ENCODE measurements around the gene RAD9A. TPM values are rescaled to one million over a fixed set of nuclear protein-coding genes. Genes with fewer than 3 reads are reported as not detected.
A peak's percentile ranks its signal among the peaks of the same experiment; 100 is the strongest.

Gene RAD9A
- total and polyA plus RNA-seq, 9 of the 15 experiments (the other 6 are each of a cell fraction or from before 2014, with no cell fraction given): 1.4 to 41.2 (median 16.1) TPM

DNA sequence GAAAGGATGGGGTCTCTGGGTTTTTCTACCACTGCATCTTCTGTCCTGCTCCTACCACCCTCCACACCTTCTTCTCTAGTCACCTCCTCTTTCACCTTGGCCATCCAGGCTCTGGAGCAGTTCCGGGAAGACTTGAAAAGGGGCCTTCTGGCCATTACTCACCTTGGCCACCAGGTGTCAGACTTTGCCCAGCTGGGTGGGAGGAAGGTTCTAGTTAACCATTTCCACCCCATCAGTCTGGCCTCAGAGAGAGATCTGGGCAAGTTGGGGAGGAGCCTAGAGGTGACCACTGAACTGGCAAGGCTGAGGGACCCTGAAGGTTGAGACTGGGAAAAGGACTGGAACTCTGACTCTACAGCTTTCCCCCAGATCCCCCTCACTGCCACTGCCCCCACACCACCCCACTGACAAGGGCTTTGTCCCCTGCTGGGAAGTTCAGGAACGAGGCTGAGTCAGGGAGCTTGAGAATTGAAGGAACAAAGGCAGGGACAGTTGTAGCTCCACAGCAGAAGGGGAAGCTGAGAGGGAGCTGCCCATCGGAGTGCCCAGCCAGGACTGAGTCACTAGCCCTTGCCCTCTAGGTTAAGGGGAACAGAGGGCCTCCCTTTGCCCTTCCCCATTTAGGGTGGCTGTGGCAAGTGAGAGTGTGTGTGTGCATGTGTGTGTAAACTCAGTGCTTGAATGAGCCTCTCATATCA, 34.8 kb upstream of the RAD9A start (continued):
- TF ChIP-seq, protein P1, sequence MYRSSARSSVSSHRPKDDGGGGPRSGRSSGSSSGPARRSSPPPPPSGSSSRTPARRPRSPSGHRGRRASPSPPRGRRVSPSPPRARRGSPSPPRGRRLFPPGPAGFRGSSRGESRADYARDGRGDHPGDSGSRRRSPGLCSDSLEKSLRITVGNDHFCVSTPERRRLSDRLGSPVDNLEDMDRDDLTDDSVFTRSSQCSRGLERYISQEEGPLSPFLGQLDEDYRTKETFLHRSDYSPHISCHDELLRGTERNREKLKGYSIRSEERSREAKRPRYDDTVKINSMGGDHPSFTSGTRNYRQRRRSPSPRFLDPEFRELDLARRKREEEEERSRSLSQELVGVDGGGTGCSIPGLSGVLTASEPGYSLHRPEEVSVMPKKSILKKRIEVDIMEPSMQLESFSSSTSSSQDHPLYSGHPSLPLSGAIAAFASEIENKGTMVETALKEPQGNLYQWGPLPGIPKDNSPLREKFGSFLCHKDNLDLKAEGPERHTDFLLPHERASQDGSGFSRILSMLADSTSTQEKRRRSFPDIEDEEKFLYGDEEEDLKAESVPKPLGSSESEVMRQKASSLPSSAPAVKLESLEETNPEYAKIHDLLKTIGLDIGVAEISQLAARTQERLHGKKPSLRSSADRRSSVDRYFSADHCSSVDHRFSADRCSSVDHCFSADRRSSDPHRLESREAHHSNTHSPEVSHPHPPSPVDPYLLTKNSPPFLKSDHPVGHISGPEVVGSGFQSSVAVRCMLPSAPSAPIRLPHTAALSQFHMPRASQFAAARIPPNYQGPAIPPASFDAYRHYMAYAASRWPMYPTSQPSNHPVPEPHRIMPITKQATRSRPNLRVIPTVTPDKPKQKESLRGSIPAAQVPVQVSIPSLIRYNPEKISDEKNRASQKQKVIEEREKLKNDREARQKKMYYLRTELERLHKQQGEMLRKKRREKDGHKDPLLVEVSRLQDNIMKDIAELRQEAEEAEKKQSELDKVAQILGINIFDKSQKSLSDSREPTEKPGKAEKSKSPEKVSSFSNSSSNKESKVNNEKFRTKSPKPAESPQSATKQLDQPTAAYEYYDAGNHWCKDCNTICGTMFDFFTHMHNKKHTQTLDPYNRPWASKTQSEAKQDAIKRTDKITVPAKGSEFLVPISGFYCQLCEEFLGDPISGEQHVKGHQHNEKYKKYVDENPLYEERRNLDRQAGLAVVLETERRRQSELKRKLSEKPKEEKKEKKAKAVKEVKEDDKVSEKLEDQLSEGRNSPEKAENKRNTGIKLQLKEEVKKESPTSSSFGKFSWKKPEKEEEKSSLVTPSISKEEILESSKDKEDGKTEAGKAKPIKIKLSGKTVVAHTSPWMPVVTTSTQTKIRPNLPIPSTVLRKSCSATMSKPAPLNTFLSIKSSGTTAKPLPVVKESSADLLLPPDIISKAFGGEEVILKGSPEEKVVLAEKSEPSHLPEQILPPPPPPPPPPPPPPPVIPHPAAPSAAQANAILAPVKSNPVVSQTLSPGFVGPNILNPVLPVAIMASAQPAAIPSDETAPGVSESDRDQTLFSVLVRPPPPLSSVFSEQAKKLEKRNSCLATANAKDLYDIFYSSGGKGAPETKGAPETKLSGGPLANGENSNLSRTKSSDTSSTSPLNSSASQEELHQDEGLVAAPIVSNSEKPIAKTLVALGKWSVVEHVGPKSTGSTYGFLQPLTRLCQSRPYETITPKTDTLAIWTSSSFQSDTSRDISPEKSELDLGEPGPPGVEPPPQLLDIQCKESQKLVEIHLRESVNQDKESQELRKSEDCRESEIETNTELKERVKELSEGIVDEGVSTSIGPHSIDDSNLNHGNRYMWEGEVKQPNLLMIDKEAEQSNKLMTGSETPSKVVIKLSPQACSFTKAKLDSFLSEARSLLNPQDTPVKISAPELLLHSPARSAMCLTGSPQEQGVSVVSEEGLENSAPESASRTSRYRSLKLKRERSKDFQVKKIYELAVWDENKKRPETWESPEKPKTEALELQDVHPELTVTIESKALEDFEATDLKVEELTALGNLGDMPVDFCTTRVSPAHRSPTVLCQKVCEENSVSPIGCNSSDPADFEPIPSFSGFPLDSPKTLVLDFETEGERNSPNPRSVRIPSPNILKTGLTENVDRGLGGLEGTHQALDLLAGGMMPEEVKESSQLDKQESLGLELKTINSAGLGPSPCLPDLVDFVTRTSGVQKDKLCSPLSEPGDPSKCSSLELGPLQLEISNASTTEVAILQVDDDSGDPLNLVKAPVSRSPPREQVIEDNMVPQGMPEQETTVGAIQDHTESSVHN (IDR thresholded peaks at IDR 0.05; ENCODE audit: borderline replicate concordance in 1 of 2, low read depth in 1 of 2): no peak
- TF ChIP-seq ZNF696 (CRISPR knock-in tag; conservative IDR thresholded peaks at IDR 0.05): no peak
- TF ChIP-seq MTF1 (CRISPR knock-in tag; IDR thresholded peaks at IDR 0.05; ENCODE audit: borderline replicate concordance): no peak
- TF ChIP-seq FOXP1 (CRISPR knock-in tag; IDR thresholded peaks at IDR 0.05): no peak
- TF ChIP-seq, protein P2, sequence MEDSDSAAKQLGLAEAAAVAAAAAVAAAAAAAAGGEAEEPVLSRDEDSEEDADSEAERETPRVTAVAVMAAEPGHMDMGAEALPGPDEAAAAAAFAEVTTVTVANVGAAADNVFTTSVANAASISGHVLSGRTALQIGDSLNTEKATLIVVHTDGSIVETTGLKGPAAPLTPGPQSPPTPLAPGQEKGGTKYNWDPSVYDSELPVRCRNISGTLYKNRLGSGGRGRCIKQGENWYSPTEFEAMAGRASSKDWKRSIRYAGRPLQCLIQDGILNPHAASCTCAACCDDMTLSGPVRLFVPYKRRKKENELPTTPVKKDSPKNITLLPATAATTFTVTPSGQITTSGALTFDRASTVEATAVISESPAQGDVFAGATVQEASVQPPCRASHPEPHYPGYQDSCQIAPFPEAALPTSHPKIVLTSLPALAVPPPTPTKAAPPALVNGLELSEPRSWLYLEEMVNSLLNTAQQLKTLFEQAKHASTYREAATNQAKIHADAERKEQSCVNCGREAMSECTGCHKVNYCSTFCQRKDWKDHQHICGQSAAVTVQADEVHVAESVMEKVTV (CRISPR knock-in tag; IDR thresholded peaks at IDR 0.05): peak; percentile 95
- peak; percentile 79 for TF ChIP-seq BRD9 (IDR thresholded peaks at IDR 0.05; ENCODE audit: low read depth, partially characterized antibody)
- no peak for TF ChIP-seq NR2C1 (IDR thresholded peaks at IDR 0.05)
- no peak for TF ChIP-seq NR2C1 (tag; IDR thresholded peaks at IDR 0.05)
- TF ChIP-seq USF1 (CRISPR knock-in tag; IDR thresholded peaks at IDR 0.05): no peak
- TF ChIP-seq NONO (IDR thresholded peaks at IDR 0.05; ENCODE audit: low read depth in 2 of 2, low read length in 1 of 2): no peak
- TF ChIP-seq ZNF311 (CRISPR knock-in tag; IDR thresholded peaks at IDR 0.05): no peak
- no peak for TF ChIP-seq TCFL5 (CRISPR knock-in tag; conservative IDR thresholded peaks at IDR 0.05)
- no peak for TF ChIP-seq ZNF583 (CRISPR knock-in tag; IDR thresholded peaks at IDR 0.05)
- TF ChIP-seq NR2F6 (CRISPR knock-in tag; IDR thresholded peaks at IDR 0.05): no peak
- TF ChIP-seq ZNF76 (CRISPR knock-in tag; IDR thresholded peaks at IDR 0.05; ENCODE audit: borderline replicate concordance): no peak
- no peak for TF ChIP-seq JUN (IDR thresholded peaks at IDR 0.05; ENCODE audit: borderline replicate concordance, low read depth, low read length)
- 0 out of 2 replicates have a peak, but pooled peaks have one; percentile 37 for TF ChIP-seq JUN (CRISPR knock-in tag; IDR thresholded peaks at IDR 0.05; ENCODE audit: borderline replicate concordance)
